Immature natural killer cell (primary cell): ENCODE data around the gene PHLDB2. TPM values are rescaled to one million over a fixed set of nuclear protein-coding genes. Genes with fewer than 3 reads are reported as not detected.

Experiments used
- DNase-seq, 3 donors: peaks; one replicate each; pipeline ENCODE4 v3.0.0; 2022; ENCODE audit warnings: mixed read lengths in 1 of 3
- H3K27ac Mint-ChIP-seq, 6 donors: one replicate each; pipeline ENCODE4 v1.8.0; 2020; ENCODE audit warnings: mixed read lengths in 6 of 6, mild to moderate bottlenecking in 5 of 6, inconsistent platforms in 4 of 6, moderate library complexity in 3 of 6
- H3K27me3 Mint-ChIP-seq, 3 donors: one replicate each; pipeline ENCODE4 v1.8.0; 2020 to 2021; ENCODE audit warnings: low read depth in 3 of 3, mild to moderate bottlenecking in 3 of 3, mixed read lengths in 3 of 3, moderate library complexity in 3 of 3, inconsistent platforms in 1 of 3
- H3K36me3 Mint-ChIP-seq, 3 donors: one replicate each; pipeline ENCODE4 v1.8.0; 2020; ENCODE audit warnings: mixed read lengths in 3 of 3, inconsistent platforms in 2 of 3, mild to moderate bottlenecking in 2 of 3
- H3K4me1 Mint-ChIP-seq, 2 donors: one replicate each; pipeline ENCODE4 v1.8.0; 2020; ENCODE audit warnings: inconsistent platforms in 2 of 2, mild to moderate bottlenecking in 2 of 2, mixed read lengths in 2 of 2, moderate library complexity in 1 of 2
- H3K4me3 Mint-ChIP-seq, 5 donors: one replicate each; pipeline ENCODE4 v1.8.0; 2020; ENCODE audit warnings: mild to moderate bottlenecking in 5 of 5, mixed read lengths in 5 of 5, inconsistent platforms in 3 of 5, moderate library complexity in 3 of 5
- H3K9me3 Mint-ChIP-seq, 6 donors: one replicate each; pipeline ENCODE4 v1.8.0; 2020; ENCODE audit warnings: mild to moderate bottlenecking in 6 of 6, mixed read lengths in 6 of 6, inconsistent platforms in 4 of 6, moderate library complexity in 3 of 6
- polyA plus RNA-seq, 3 donors: library from polyadenylated mRNA; unstranded; fragments of 300-500 nt; fragmentation: Illumina TruSeq; gene quantifications; one replicate each; pipeline ENCODE4 v1.2.3, GENCODE V29; 2021

PHLDB2 gene
- polyA plus RNA-seq, 3 donors from 2014 or later = 8.2 to 24.8 (median 11.2) TPM

GRCh38 chr3:111971533-111972130, 112.6 kb downstream of the PHLDB2 start:
- Mint-ChIP-seq H3K4me1 (peaks cover 2 to 8% of the 10 kb centered on the region in 2 donors), H3K27me3 (no peaks in the 10 kb centered on the region), H3K9me3 (no peaks in the 10 kb centered on the region), H3K36me3 (peaks cover 8 to 19% (median 15%) of the 10 kb centered on the region in 3 donors), H3K27ac (no peak overlapping the region), H3K4me3 (no peak overlapping the region)
- no peak for DNase-seq

GRCh38 chr3:111972891-111973290, 113.8 kb downstream of the PHLDB2 start:
- Mint-ChIP-seq H3K9me3 (no peaks in the 10 kb centered on the region), H3K4me1 (peaks cover 0 to 3% of the 10 kb centered on the region in 2 donors), H3K36me3 (peaks cover 8 to 19% (median 15%) of the 10 kb centered on the region in 3 donors), H3K4me3 (no peak overlapping the region), H3K27ac (no peak overlapping the region), H3K27me3 (peaks cover 0 to 2% (median 0%) of the 10 kb centered on the region in 3 donors)
- DNase-seq = no peak

- no peak overlapping the region for H3K27ac Mint-ChIP-seq
- H3K27me3 Mint-ChIP-seq = peaks cover 3 to 7% (median 3%) of the 10 kb centered on the region in 3 donors
Observed at GRCh38 chr3:111975131-111975530, 116.1 kb downstream of the PHLDB2 start.

GRCh38 chr3:111976254-111976653, 117.2 kb downstream of the PHLDB2 start:
- H3K4me3 Mint-ChIP-seq = no peak overlapping the region
- peaks cover 3 to 12% (median 9%) of the 10 kb centered on the region in 3 donors for H3K36me3 Mint-ChIP-seq
- H3K4me1 Mint-ChIP-seq = peaks cover 25 to 34% of the 10 kb centered on the region in 2 donors
- H3K27me3 Mint-ChIP-seq = peaks cover 3 to 7% (median 3%) of the 10 kb centered on the region in 3 donors
- no peaks in the 10 kb centered on the region for H3K9me3 Mint-ChIP-seq
- DNase-seq = no peak
- peak overlapping the region in 1 of 6 donors; percentile 12 for H3K27ac Mint-ChIP-seq

More at GRCh38 chr3:111975131-111975530, 116.1 kb downstream of the PHLDB2 start:
- no peak for DNase-seq
- Mint-ChIP-seq H3K4me1 (peaks cover 14 to 23% of the 10 kb centered on the region in 2 donors), H3K9me3 (no peaks in the 10 kb centered on the region), H3K4me3 (no peak overlapping the region), H3K36me3 (peaks cover 3 to 12% (median 11%) of the 10 kb centered on the region in 3 donors)

- Mint-ChIP-seq H3K4me3 (peak within 1 kb of the TSS; percentile 89 to 96 (median 91)), H3K4me1 (peaks cover 37 to 58% of the 10 kb centered on the region in 2 donors), H3K27me3 (peaks cover 3 to 7% (median 3%) of the 10 kb centered on the region in 3 donors), H3K9me3 (no peaks in the 10 kb centered on the region), H3K27ac (peak within 1 kb of the TSS; percentile 71 to 92 (median 88)), H3K36me3 (peaks cover 0 to 6% (median 5%) of the 10 kb centered on the region in 3 donors)
- peak; percentile 92 to 95 (median 94) for DNase-seq
Observed at GRCh38 chr3:111978583-111979433, 119.7 kb downstream of the PHLDB2 start, which contains the start of gene ABHD10. Gene ABHD10 (plus strand): TSS chr3:111979026. CDS start chr3:111979062, 36 bp downstream.

GRCh38 chr3:111979434-111980038, 120.5 kb downstream of the PHLDB2 start:
- H3K9me3 Mint-ChIP-seq = no peaks in the 10 kb centered on the region
- peaks cover 3 to 7% (median 3%) of the 10 kb centered on the region in 3 donors for H3K27me3 Mint-ChIP-seq
- DNase-seq = peak; percentile 39 to 42 (median 42)
- H3K36me3 Mint-ChIP-seq = peaks cover 0 to 4% (median 3%) of the 10 kb centered on the region in 3 donors
- H3K27ac Mint-ChIP-seq = peak overlapping the region; percentile 62 to 92 (median 88)
- H3K4me3 Mint-ChIP-seq = peak overlapping the region; percentile 89 to 96 (median 91)
- H3K4me1 Mint-ChIP-seq = peaks cover 37 to 64% of the 10 kb centered on the region in 2 donors

- peaks cover 3 to 7% (median 3%) of the 10 kb centered on the region in 3 donors for H3K27me3 Mint-ChIP-seq
- H3K4me3 Mint-ChIP-seq = peak overlapping the region in 3 of 5 donors; percentile 10 to 91 (median 89)
- H3K9me3 Mint-ChIP-seq = no peaks in the 10 kb centered on the region
- no peak for DNase-seq
- peaks cover 2 to 4% (median 3%) of the 10 kb centered on the region in 3 donors for H3K36me3 Mint-ChIP-seq
- peaks cover 37 to 77% of the 10 kb centered on the region in 2 donors for H3K4me1 Mint-ChIP-seq
- peak overlapping the region in 4 of 6 donors; percentile 12 to 87 (median 18) for H3K27ac Mint-ChIP-seq
Observed at GRCh38 chr3:111980716-111981456, 121.8 kb downstream of the PHLDB2 start.

GRCh38 chr3:111981457-111981763, 122.3 kb downstream of the PHLDB2 start:
- H3K27me3 Mint-ChIP-seq = peaks cover 3 to 7% (median 3%) of the 10 kb centered on the region in 3 donors
- no peaks in the 10 kb centered on the region for H3K9me3 Mint-ChIP-seq
- H3K36me3 Mint-ChIP-seq = peaks cover 3 to 4% (median 4%) of the 10 kb centered on the region in 3 donors
- peaks cover 37 to 78% of the 10 kb centered on the region in 2 donors for H3K4me1 Mint-ChIP-seq
- DNase-seq = no peak
- peak overlapping the region in 2 of 5 donors; percentile 6 to 12 for H3K4me3 Mint-ChIP-seq
- H3K27ac Mint-ChIP-seq = peak overlapping the region in 2 of 6 donors; percentile 14 to 47

- Mint-ChIP-seq H3K4me3 (no peak overlapping the region), H3K36me3 (peaks cover 9 to 20% (median 13%) of the 10 kb centered on the region in 3 donors), H3K27ac (peak overlapping the region in 5 of 6 donors; percentile 19 to 80 (median 37)), H3K4me1 (peaks cover 31 to 69% of the 10 kb centered on the region in 2 donors), H3K9me3 (no peaks in the 10 kb centered on the region), H3K27me3 (no peaks in the 10 kb centered on the region)
- no peak for DNase-seq
Observed at GRCh38 chr3:111984636-111985298, 125.7 kb downstream of the PHLDB2 start.

- peaks cover 14 to 25% (median 16%) of the 10 kb centered on the region in 3 donors for H3K36me3 Mint-ChIP-seq
- H3K4me1 Mint-ChIP-seq = peaks cover 12 to 49% of the 10 kb centered on the region in 2 donors
- DNase-seq = no peak
- H3K27me3 Mint-ChIP-seq = no peaks in the 10 kb centered on the region
- H3K9me3 Mint-ChIP-seq = no peaks in the 10 kb centered on the region
- H3K27ac Mint-ChIP-seq = peak overlapping the region in 4 of 6 donors; percentile 6 to 38 (median 22)
- no peak overlapping the region for H3K4me3 Mint-ChIP-seq
Observed at GRCh38 chr3:111986800-111987199, 127.7 kb downstream of the PHLDB2 start.

GRCh38 chr3:111989061-111989678, 130.1 kb downstream of the PHLDB2 start:
- no peaks in the 10 kb centered on the region for H3K27me3 Mint-ChIP-seq
- H3K36me3 Mint-ChIP-seq = peaks cover 22 to 34% (median 24%) of the 10 kb centered on the region in 3 donors
- no peak overlapping the region for H3K4me3 Mint-ChIP-seq
- peak; percentile 9 to 23 (median 14) for DNase-seq
- H3K27ac Mint-ChIP-seq = no peak overlapping the region
- peaks cover 4 to 27% of the 10 kb centered on the region in 2 donors for H3K4me1 Mint-ChIP-seq
- no peaks in the 10 kb centered on the region for H3K9me3 Mint-ChIP-seq

- H3K27ac Mint-ChIP-seq = no peak overlapping the region
- peaks cover 4 to 5% of the 10 kb centered on the region in 2 donors for H3K4me1 Mint-ChIP-seq
- H3K9me3 Mint-ChIP-seq = no peaks in the 10 kb centered on the region
- DNase-seq = no peak
- H3K36me3 Mint-ChIP-seq = peaks cover 21 to 26% (median 24%) of the 10 kb centered on the region in 3 donors
- peaks cover 0 to 3% (median 1%) of the 10 kb centered on the region in 3 donors for H3K27me3 Mint-ChIP-seq
- no peak overlapping the region for H3K4me3 Mint-ChIP-seq
Observed at GRCh38 chr3:111993038-111993437, 134.0 kb downstream of the PHLDB2 start.
